ENCODE measurements around the gene IFITM1.

DNA sequence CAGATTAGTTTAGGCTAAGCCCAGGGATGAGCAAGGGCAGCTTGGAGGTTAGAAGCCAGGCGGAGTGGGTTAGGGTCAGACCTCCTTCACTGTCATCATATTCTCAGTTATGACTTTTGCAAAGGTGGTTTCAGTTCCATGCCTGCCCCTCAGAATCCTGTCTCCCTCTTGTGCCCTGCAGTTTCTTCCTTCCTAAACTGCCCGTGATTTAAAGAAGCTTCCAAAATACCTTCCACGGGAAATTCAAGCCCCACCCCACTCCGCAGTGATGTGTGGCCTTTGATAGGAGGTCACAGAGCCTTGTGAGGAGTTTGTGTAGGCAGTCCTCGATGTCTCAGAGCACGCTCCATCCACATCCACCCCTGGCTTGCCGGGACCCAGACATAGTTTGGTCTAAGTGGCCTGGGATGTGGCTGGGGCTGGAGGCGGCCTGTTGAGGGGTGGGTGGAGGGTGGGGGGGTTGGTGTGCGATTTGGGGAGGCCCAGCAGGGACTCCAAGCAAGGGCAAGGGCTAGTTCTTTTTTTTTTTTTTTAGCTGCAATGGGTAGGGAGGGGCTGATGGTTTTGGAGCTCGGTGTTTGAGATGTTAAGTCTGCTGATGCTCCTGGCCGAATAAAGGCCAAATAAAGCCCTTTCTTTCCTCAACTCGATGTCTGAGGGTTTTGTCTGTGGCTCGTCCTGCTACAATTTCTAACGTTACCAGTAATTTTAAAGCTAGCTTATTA, 1.6 kb upstream of the IFITM1 start:
- TF ChIP-seq EZH2 (IDR thresholded peaks at IDR 0.05) = no peak
- no peak for TF ChIP-seq POLR2AphosphoS5 (IDR thresholded peaks at IDR 0.05; ENCODE audit: borderline replicate concordance, low read depth, low read length)

Data from SK-N-MC (cell line).